Dedifferentiated amniotic fluid mesenchymal stem cell (primary cell): ENCODE results near the gene SEMA3F.

Experiments used
- DNase-seq: peaks from one replicate; pipeline ENCODE4 v3.0.0-alpha.2; 2016; ENCODE audit errors: extremely low spot score

The SEMA3F gene

GRCh38 chr3:50154840-50155490, at the start of gene SEMA3F:
Gene SEMA3F, plus strand, starts transcription at chr3:50155324. Its CDS starts 4,299 bp downstream, at chr3:50159623.
- peak; percentile 19 for DNase-seq

GRCh38 chr3:50111757-50112156, 43.4 kb upstream of the SEMA3F start:
- no peak for DNase-seq

GRCh38 chr3:50112462-50112861, 42.7 kb upstream of the SEMA3F start:
- no peak for DNase-seq

GRCh38 chr3:50117120-50117519, 38.0 kb upstream of the SEMA3F start:
- no peak for DNase-seq

GRCh38 chr3:50118237-50118636, 36.9 kb upstream of the SEMA3F start:
- no peak for DNase-seq

GRCh38 chr3:50119786-50120185, 35.3 kb upstream of the SEMA3F start:
- DNase-seq: no peak

- DNase-seq: no peak
Measured at GRCh38 chr3:50120364-50121071, 34.6 kb upstream of the SEMA3F start.

- peak; percentile 65 for DNase-seq
Measured at GRCh38 chr3:50121072-50122032, 33.8 kb upstream of the SEMA3F start.

- DNase-seq: no peak
Measured at GRCh38 chr3:50122071-50122470, 33.1 kb upstream of the SEMA3F start.

GRCh38 chr3:50122661-50123391, 32.3 kb upstream of the SEMA3F start:
- DNase-seq: no peak

GRCh38 chr3:50123394-50124051, 31.6 kb upstream of the SEMA3F start:
- DNase-seq: no peak

GRCh38 chr3:50124052-50124799, 30.9 kb upstream of the SEMA3F start:
- DNase-seq: no peak

- DNase-seq: no peak
Measured at GRCh38 chr3:50124800-50125178, 30.3 kb upstream of the SEMA3F start.

- DNase-seq: no peak
Measured at GRCh38 chr3:50125541-50126286, 29.4 kb upstream of the SEMA3F start.

GRCh38 chr3:50126287-50127211, 28.6 kb upstream of the SEMA3F start:
- peak; percentile 23 for DNase-seq

GRCh38 chr3:50127251-50127691, 27.9 kb upstream of the SEMA3F start:
- no peak for DNase-seq

GRCh38 chr3:50128001-50128400, 27.1 kb upstream of the SEMA3F start:
- no peak for DNase-seq

- no peak for DNase-seq
Measured at GRCh38 chr3:50130436-50130835, 24.7 kb upstream of the SEMA3F start.
